GM23248 (cell line): ENCODE results near the gene MN1. TPM values are rescaled to one million over a fixed set of nuclear protein-coding genes. Genes with fewer than 3 reads are reported as not detected.

ENCODE experiments used
- DNase-seq: peaks from one replicate; pipeline ENCODE4 v3.0.0-alpha.2; 2015
- H2AFZ ChIP-seq: fragments of 200-600 bp; sonication (generic); 2 replicates; pipeline ENCODE4 v1.6.1; 2016; ENCODE audit warnings: antibody characterized with exemption
- H3F3A ChIP-seq: fragments of 200-600 bp; sonication (generic); 2 replicates; pipeline ENCODE4 v1.6.1; 2016; ENCODE audit warnings: mild to moderate bottlenecking, antibody characterized with exemption, mixed run types; ENCODE audit not compliant: insufficient read depth
- H3K27ac ChIP-seq: fragments of 200-600 bp; sonication (generic); 2 replicates; pipeline ENCODE4 v1.5.1; 2016; ENCODE audit warnings: mild to moderate bottlenecking
- H3K27me3 ChIP-seq: fragments of 200-600 bp; sonication (generic); replicated peaks from 2 replicates; pipeline ENCODE4 v1.6.1; 2016; ENCODE audit warnings: mild to moderate bottlenecking; ENCODE audit not compliant: insufficient read depth
- H3K36me3 ChIP-seq: fragments of 200-600 bp; sonication (generic); 2 replicates; pipeline ENCODE4 v1.6.1; 2016; ENCODE audit warnings: low read depth, mild to moderate bottlenecking
- H3K4me1 ChIP-seq: fragments of 200-600 bp; sonication (generic); 2 replicates; pipeline ENCODE4 v1.6.1; 2016; ENCODE audit warnings: mild to moderate bottlenecking; ENCODE audit not compliant: insufficient read depth
- H3K4me2 ChIP-seq: fragments of 200-600 bp; sonication (generic); one replicate; pipeline ENCODE4 v1.6.1; 2016; ENCODE audit warnings: mild to moderate bottlenecking; ENCODE audit not compliant: unreplicated experiment
- H3K4me3 ChIP-seq: fragments of 200-600 bp; sonication (generic); 2 replicates; pipeline ENCODE4 v1.5.1; 2016; ENCODE audit warnings: mild to moderate bottlenecking
- H3K79me2 ChIP-seq: fragments of 200-600 bp; sonication (generic); 2 replicates; pipeline ENCODE4 v1.6.1; 2016; ENCODE audit warnings: mild to moderate bottlenecking; ENCODE audit not compliant: insufficient read depth
- H3K9ac ChIP-seq: fragments of 200-600 bp; sonication (generic); 2 replicates; pipeline ENCODE4 v1.6.1; 2016; ENCODE audit warnings: mild to moderate bottlenecking
- H3K9me2 ChIP-seq: fragments of 200-600 bp; sonication (generic); 2 replicates; pipeline ENCODE4 v1.6.1; 2016; ENCODE audit warnings: mixed run types, mild to moderate bottlenecking, moderate library complexity; ENCODE audit not compliant: insufficient read depth
- H3K9me3 ChIP-seq: fragments of 200-600 bp; sonication (generic); one replicate; pipeline ENCODE4 v1.6.1; 2017; ENCODE audit warnings: low read depth
- H4K20me1 ChIP-seq: fragments of 200-600 bp; sonication (generic); 2 replicates; pipeline ENCODE4 v1.6.0; 2016; ENCODE audit not compliant: insufficient read depth
- EZH2 ChIP-seq: fragments of 200-600 bp; sonication (generic); IDR thresholded peaks from 2 replicates; pipeline ENCODE4 v1.6.1; 2018; ENCODE audit warnings: antibody characterized with exemption, mild to moderate bottlenecking; ENCODE audit not compliant: insufficient read depth, poor library complexity, severe bottlenecking
- EZH2phosphoT487 ChIP-seq: fragments of 200-600 bp; sonication (generic); IDR thresholded peaks from 2 replicates; pipeline ENCODE4 v1.6.1; 2018; ENCODE audit warnings: antibody characterized with exemption, moderate library complexity, mild to moderate bottlenecking, low read depth; ENCODE audit not compliant: insufficient read depth
- WGBS, 2 experiments: methylation state at CpG; one replicate each; pipeline ENCODE4 v1.1.6; 2015 to 2017; ENCODE audit warnings: low lambda C conversion rate in 2 of 2, low coverage in 1 of 2; ENCODE audit errors: missing lambda C conversion rate in 2 of 2; 5-methylcytosine and 5-hydroxymethylcytosine counted together
- in situ Hi-C: fragments of 300-500 bp; cut with MboI; formaldehyde crosslinking; loops from 2 replicates; pipeline ENCODE4 v1.15.0; 2020
- polyA plus RNA-seq: library from polyadenylated mRNA; unstranded; fragments of >200 nt; fragmentation: Nextera tagmentation; extraction: Ambion mirVana; gene quantifications from 2 replicates; pipeline ENCODE4 v1.2.1, GENCODE V29; 2016
- total RNA-seq: library from RNA; depleted of rRNA; stranded (reverse); fragments of >200 nt; shearing (Covaris generic); gene quantifications from 2 replicates; pipeline ENCODE4 v1.2.3, GENCODE V29; 2014

Gene MN1
- total and polyA plus RNA-seq, 2 experiments from 2014 or later = 4.2 to 24.8 TPM

DNA sequence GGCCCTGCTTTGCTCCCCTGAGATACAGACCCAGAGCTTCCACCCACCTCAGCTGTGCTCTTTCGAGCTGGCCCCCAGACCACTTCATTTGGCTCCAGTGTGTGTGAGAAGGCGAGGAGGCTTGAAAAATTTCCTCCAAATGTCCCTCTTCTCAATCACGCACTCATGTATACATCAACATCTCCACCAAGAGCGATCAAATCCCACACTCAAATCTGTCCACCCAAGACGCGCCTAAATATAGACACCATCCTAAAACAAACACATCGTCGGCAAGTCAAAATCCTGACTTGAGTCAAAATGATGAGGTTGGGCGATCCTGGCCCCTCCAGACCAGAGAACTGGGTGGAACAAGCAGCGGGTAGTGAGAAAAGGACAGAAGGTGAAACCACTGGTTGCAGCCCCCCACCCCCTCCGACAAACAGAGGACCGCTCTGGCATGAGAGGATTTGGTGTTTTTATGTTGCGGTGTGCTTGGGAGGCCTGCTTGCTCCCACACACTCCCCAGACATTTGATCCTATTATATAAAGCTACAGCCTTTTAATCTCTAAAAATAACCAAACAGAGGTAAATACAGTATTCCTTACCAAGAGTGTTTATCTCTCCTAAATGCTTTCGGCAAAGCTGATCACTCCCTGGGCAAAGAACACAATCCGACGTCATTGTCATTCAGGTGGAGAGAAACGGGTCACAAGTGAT, 10.2 kb downstream of the MN1 start:
- Histone ChIP-seq H3K9me2 (no peaks in the 10 kb centered on the region), H4K20me1 (peaks cover 4% of the 10 kb centered on the region; the same call in 1 of the 2 replicates), H3K4me1 (peaks cover 37% of the 10 kb centered on the region), H3K36me3 (no peaks in the 10 kb centered on the region; the same call in 1 of the 2 replicates), H2AFZ (no peak overlapping the region), H3K9me3 (no peaks in the 10 kb centered on the region), H3K4me2 (no peak overlapping the region), H3K27me3 (no peaks in the 10 kb centered on the region), H3F3A (peaks cover 19% of the 10 kb centered on the region), H3K9ac (no peak overlapping the region), H3K79me2 (peaks cover 100% of the 10 kb centered on the region), H3K27ac (no peak overlapping the region), H3K4me3 (no peak overlapping the region)
- in situ Hi-C loops = no loop called here
- no peak for DNase-seq
- TF ChIP-seq EZH2 (no peak), EZH2phosphoT487 (no peak)
- WGBS, 2 experiments = 83 to 85% methylated on average over 17 of the region's 17 CpGs

DNA sequence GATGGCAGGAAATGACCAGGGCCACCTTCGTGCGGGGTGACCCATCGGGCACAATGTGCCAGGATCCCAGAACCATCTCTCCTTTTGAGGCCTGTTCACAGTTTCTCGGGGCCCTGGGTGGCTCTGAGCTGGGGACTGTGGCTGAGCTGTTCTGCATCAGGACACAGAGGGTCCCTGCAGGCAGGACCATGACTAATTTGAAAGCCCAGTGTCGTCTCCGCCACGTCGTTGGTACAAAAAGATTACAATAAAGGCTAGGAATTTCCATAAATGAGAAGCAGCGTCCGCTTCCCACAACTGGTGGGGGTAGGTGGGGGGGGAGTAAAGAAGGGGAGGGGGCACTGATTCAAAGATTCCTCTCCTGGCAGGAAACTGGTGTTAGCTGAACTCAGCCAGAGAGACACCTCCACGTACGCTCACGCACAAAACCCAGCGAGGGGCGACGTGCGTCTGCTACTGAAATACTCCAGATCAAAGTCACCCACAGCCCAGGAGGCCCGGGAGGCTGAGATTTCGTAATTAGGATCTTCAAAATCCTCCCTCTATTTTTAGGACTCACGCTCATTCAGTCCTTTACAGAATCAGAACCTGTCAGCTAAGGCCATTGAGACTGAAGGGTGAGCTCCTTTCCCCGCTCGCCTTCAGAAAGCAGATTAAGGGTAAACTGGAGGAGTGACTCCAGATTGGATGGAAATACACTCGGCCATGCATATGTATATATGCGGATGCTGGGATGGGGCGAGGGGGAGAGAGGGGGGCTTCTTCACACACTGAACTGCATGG, 11.0 kb downstream of the MN1 start:
- peaks cover 100% of the 10 kb centered on the region for H3K79me2 ChIP-seq
- H3K4me2 ChIP-seq = no peak overlapping the region
- peaks cover 19% of the 10 kb centered on the region for H3F3A ChIP-seq
- no peaks in the 10 kb centered on the region for H3K9me2 ChIP-seq
- 83 to 87% methylated on average over 24 to 25 of the region's 25 CpGs for WGBS, 2 experiments
- no peaks in the 10 kb centered on the region for H3K9me3 ChIP-seq
- no peak for DNase-seq
- peaks cover 32% of the 10 kb centered on the region for H3K4me1 ChIP-seq
- no peak overlapping the region for H3K27ac ChIP-seq
- TF ChIP-seq EZH2phosphoT487 (no peak), EZH2 (no peak)
- no peaks in the 10 kb centered on the region for H3K27me3 ChIP-seq
- no peak overlapping the region for H3K4me3 ChIP-seq
- no peak overlapping the region for H3K9ac ChIP-seq
- peaks cover 4% of the 10 kb centered on the region; the same call in 1 of the 2 replicates for H4K20me1 ChIP-seq
- in situ Hi-C loops = no loop called here
- H2AFZ ChIP-seq = no peak overlapping the region
- H3K36me3 ChIP-seq = no peaks in the 10 kb centered on the region; the same call in 1 of the 2 replicates

DNA sequence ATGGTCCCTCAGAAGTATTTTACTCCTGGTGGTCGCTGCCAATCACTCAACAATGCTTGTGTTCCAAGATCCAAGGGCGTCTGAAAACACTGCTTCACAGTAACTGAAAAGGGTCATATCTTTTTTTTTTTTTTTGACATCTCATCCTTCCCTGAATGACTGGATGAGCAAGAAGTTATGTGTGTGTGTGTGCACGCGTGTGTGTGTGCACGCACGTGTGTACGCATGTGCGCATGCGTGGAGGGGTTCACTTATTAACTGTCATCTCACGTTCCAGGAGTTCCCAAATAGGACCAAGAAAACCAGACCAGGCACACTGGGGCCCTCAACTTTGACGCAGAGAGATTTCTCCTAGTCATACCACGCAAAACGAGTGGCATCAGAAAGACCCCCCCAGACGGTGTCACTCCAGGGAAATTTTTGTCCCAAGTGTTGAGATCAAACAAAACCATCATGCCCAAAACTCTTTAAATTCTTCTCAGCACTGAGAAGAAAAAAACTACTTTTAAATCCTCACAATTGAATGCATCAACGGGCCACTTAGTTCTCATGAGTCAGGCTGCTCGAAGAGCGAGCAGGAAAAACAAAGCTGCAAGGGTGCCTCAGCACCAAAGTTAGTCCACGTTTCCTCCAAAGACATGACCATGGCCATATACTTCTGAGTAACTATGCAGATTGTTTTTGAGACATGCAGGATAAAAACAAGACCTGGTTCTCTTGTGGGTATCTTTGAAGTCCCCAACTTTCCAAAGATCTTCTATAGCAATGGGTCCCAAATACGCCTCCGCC, 12.9 kb downstream of the MN1 start:
- no peak overlapping the region for H2AFZ ChIP-seq
- no peak overlapping the region for H3K4me2 ChIP-seq
- peaks cover 4% of the 10 kb centered on the region; the same call in 1 of the 2 replicates for H4K20me1 ChIP-seq
- no peak for TF ChIP-seq EZH2phosphoT487
- no peak for TF ChIP-seq EZH2
- no peak overlapping the region for H3K27ac ChIP-seq
- H3K36me3 ChIP-seq = no peaks in the 10 kb centered on the region
- peaks cover 100% of the 10 kb centered on the region for H3K79me2 ChIP-seq
- no peak overlapping the region for H3K4me3 ChIP-seq
- no peak for DNase-seq
- in situ Hi-C loops = no loop called here
- WGBS, 2 experiments = 82 to 86% methylated on average over 20 of the region's 20 CpGs
- H3K9ac ChIP-seq = no peak overlapping the region
- H3K27me3 ChIP-seq = no peaks in the 10 kb centered on the region
- peaks cover 30% of the 10 kb centered on the region for H3K4me1 ChIP-seq
- no peaks in the 10 kb centered on the region for H3K9me3 ChIP-seq
- H3F3A ChIP-seq = peaks cover 19% of the 10 kb centered on the region
- no peaks in the 10 kb centered on the region for H3K9me2 ChIP-seq

DNA sequence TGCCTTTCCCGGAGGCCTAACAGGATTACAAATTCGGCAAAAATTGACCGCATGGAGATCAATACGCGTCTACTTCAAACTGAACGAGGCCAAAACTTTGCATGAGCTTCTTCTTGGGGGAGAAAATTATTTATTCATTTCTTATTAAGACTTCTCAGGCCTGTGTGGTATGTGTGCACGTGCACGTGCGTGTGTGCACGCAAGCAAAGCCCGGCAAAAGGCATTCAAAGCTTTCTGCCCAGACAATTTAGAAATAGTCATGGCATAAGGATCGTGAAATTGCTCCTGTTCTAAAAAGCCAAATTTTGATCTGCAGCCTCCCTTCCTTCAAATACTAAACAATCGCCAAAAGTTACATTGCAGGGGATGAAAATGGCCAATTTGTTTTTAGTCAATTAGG, 14.6 kb downstream of the MN1 start:
- H3K27me3 ChIP-seq = no peaks in the 10 kb centered on the region
- no peak overlapping the region for H3K9ac ChIP-seq
- no peak overlapping the region for H3K27ac ChIP-seq
- no peaks in the 10 kb centered on the region for H3K36me3 ChIP-seq
- no peak for DNase-seq
- H3K9me3 ChIP-seq = no peaks in the 10 kb centered on the region
- no peak for TF ChIP-seq EZH2
- no peak for TF ChIP-seq EZH2phosphoT487
- H3K79me2 ChIP-seq = peaks cover 100% of the 10 kb centered on the region
- H3K9me2 ChIP-seq = no peaks in the 10 kb centered on the region
- no peak overlapping the region for H3K4me3 ChIP-seq
- no peak overlapping the region for H2AFZ ChIP-seq
- peaks cover 13% of the 10 kb centered on the region; the same call in 1 of the 2 replicates for H3F3A ChIP-seq
- peaks cover 19% of the 10 kb centered on the region for H3K4me1 ChIP-seq
- in situ Hi-C loops = no loop called here
- H4K20me1 ChIP-seq = peaks cover 4% of the 10 kb centered on the region; the same call in 1 of the 2 replicates
- WGBS, 2 experiments = 74 to 79% methylated on average over 13 of the region's 13 CpGs
- H3K4me2 ChIP-seq = no peak overlapping the region
